Measurements from ENCODE around the gene SLC46A3. TPM values are rescaled to one million over a fixed set of nuclear protein-coding genes. Genes with fewer than 3 reads are reported as not detected.

SLC46A3 gene
- total and polyA plus RNA-seq, 2 donors (not counting 1 experiment from before 2014, with no cell fraction given) = 13.1 to 19.0 TPM

GRCh38 chr13:28730762-28731161 is 12.0 kb upstream of the SLC46A3 start:
- no peak for DNase-seq
- Mint-ChIP-seq H3K9me3 (ENCODE audit: insufficient read depth) (no peaks in the 10 kb centered on the region), H3K4me3 (no peak overlapping the region), H3K4me1 (no peaks in the 10 kb centered on the region), H3K27me3 (peaks cover 11% of the 10 kb centered on the region), H3K27ac (no peak overlapping the region)
- H3K9ac ChIP-seq (ENCODE audit: low read length) = no peak overlapping the region
- TF ChIP-seq CTCF (IDR thresholded peaks at IDR 0.05) (no peak), EZH2 (IDR thresholded peaks at IDR 0.05; ENCODE audit: borderline replicate concordance, insufficient read depth, low read depth, low read length, poor library complexity, severe bottlenecking) (no peak)
- ChIA-PET CTCF (no interaction called here), POLR2A (no interaction called here)
- H3K79me2 ChIP-seq (ENCODE audit: control insufficient read depth, insufficient read depth, low read length) = no peaks in the 10 kb centered on the region
- no peak for ATAC-seq (ENCODE audit: low read depth)
- H3K36me3 ChIP-seq (replicated peaks in 1 of 2; ENCODE audit: control extremely low read depth in 1 of 2, control insufficient read depth in 1 of 2, extremely low read depth in 1 of 2, insufficient read depth in 2 of 2, low read length in 1 of 2) = no peaks in the 10 kb centered on the region
- H3K9me3 ChIP-seq (ENCODE audit: control extremely low read depth in 1 of 3, control insufficient read depth in 2 of 3, insufficient read depth in 1 of 3, low read length in 2 of 3) = no peaks in the 10 kb centered on the region
- H3K27ac ChIP-seq (ENCODE audit: low read length in 2 of 2) = no peak overlapping the region
- no peak overlapping the region for H2AFZ ChIP-seq (ENCODE audit: insufficient read depth, low read depth, low read length, poor library complexity, severe bottlenecking)
- intact Hi-C loops (cut with micrococcal nuclease) = no loop called here
- no peaks in the 10 kb centered on the region for H4K20me1 ChIP-seq (ENCODE audit: control insufficient read depth, insufficient read depth, low read length, poor library complexity, severe bottlenecking)
- WGBS (ENCODE audit: insufficient coverage) = no CpG with 5 or more reads among the region's 3 CpGs
- H3K4me1 ChIP-seq (ENCODE audit: control insufficient read depth in 2 of 2, insufficient read depth in 2 of 2, low read length in 2 of 2) = no peaks in the 10 kb centered on the region
- no peak overlapping the region for H3K4me2 ChIP-seq (replicated peaks; ENCODE audit: low read depth, low read length, poor library complexity, severe bottlenecking)
- peaks cover 0 to 8% (median 0%) of the 10 kb centered on the region in 4 experiments for H3K27me3 ChIP-seq (replicated peaks in 1 of 4; ENCODE audit: control extremely low read depth in 1 of 4, control insufficient read depth in 3 of 4, insufficient read depth in 4 of 4, low read length in 3 of 4)
- no peak overlapping the region for H3K4me3 ChIP-seq (ENCODE audit: control extremely low read depth in 1 of 5, extremely low read depth in 1 of 5, insufficient read depth in 1 of 5, low read depth in 2 of 5, low read length in 4 of 5)

- H3K36me3 ChIP-seq (replicated peaks in 1 of 2; ENCODE audit: control extremely low read depth in 1 of 2, control insufficient read depth in 1 of 2, extremely low read depth in 1 of 2, insufficient read depth in 2 of 2, low read length in 1 of 2) = no peaks in the 10 kb centered on the region
- H3K79me2 ChIP-seq (ENCODE audit: control insufficient read depth, insufficient read depth, low read length) = no peaks in the 10 kb centered on the region
- H3K4me1 ChIP-seq (ENCODE audit: control insufficient read depth in 2 of 2, insufficient read depth in 2 of 2, low read length in 2 of 2) = no peaks in the 10 kb centered on the region
- peaks cover 0 to 8% (median 0%) of the 10 kb centered on the region in 4 experiments for H3K27me3 ChIP-seq (replicated peaks in 1 of 4; ENCODE audit: control extremely low read depth in 1 of 4, control insufficient read depth in 3 of 4, insufficient read depth in 4 of 4, low read length in 3 of 4)
- POLR2A ChIA-PET = interaction anchor here (0.8 kb wide), 1 partner anchor 11 kb away, joined by 3 read pairs; the partner anchor contains the start of gene SLC46A3
- no peaks in the 10 kb centered on the region for H3K9me3 ChIP-seq (ENCODE audit: control extremely low read depth in 1 of 3, control insufficient read depth in 2 of 3, insufficient read depth in 1 of 3, low read length in 2 of 3)
- H3K4me3 ChIP-seq (ENCODE audit: control extremely low read depth in 1 of 5, extremely low read depth in 1 of 5, insufficient read depth in 1 of 5, low read depth in 2 of 5, low read length in 4 of 5) = no peak overlapping the region
- TF ChIP-seq EZH2 (IDR thresholded peaks at IDR 0.05; ENCODE audit: borderline replicate concordance, insufficient read depth, low read depth, low read length, poor library complexity, severe bottlenecking) (no peak), CTCF (IDR thresholded peaks at IDR 0.05) (no peak)
- ATAC-seq (ENCODE audit: low read depth) (no peak), DNase-seq (no peak)
- CTCF ChIA-PET = no interaction called here
- Mint-ChIP-seq H3K9me3 (ENCODE audit: insufficient read depth) (no peaks in the 10 kb centered on the region), H3K4me3 (no peak overlapping the region), H3K27ac (no peak overlapping the region), H3K27me3 (peaks cover 14% of the 10 kb centered on the region), H3K4me1 (no peaks in the 10 kb centered on the region)
- H3K9ac ChIP-seq (ENCODE audit: low read length) = no peak overlapping the region
- no CpG with 5 or more reads among the region's 2 CpGs for WGBS (ENCODE audit: insufficient coverage)
- H4K20me1 ChIP-seq (ENCODE audit: control insufficient read depth, insufficient read depth, low read length, poor library complexity, severe bottlenecking) = no peaks in the 10 kb centered on the region
- H3K4me2 ChIP-seq (replicated peaks; ENCODE audit: low read depth, low read length, poor library complexity, severe bottlenecking) = no peak overlapping the region
- no peak overlapping the region for H3K27ac ChIP-seq (ENCODE audit: low read length in 2 of 2)
- intact Hi-C loops (cut with micrococcal nuclease) = no loop called here
- H2AFZ ChIP-seq (ENCODE audit: insufficient read depth, low read depth, low read length, poor library complexity, severe bottlenecking) = no peak overlapping the region
Observed at GRCh38 chr13:28729541-28729940, 10.8 kb upstream of the SLC46A3 start.
